GM23338 (cell line): ENCODE results near the gene PEX19. TPM values are rescaled to one million over a fixed set of nuclear protein-coding genes. Genes with fewer than 3 reads are reported as not detected.

Experiments
- ATAC-seq: fragments of 200-7000 bp; cut with Tn5 transposase; 3 replicates; pipeline ENCODE4 v1.9.1; 2020
- DNase-seq: peaks from one replicate; pipeline ENCODE4 v3.0.0-alpha.2; 2015; ENCODE audit warnings: low spot score
- H2AFZ ChIP-seq: fragments of 200-600 bp; sonication (generic); 2 replicates; pipeline ENCODE4 v1.8.0; 2016; ENCODE audit warnings: antibody characterized with exemption, mild to moderate bottlenecking, moderate library complexity
- H3F3A ChIP-seq: fragments of 200-600 bp; sonication (generic); replicated peaks from 2 replicates; pipeline ENCODE4 v1.8.0; 2017; ENCODE audit warnings: antibody characterized with exemption, mixed run types, low read depth
- H3K27ac ChIP-seq: fragments of 200-600 bp; sonication (generic); 2 replicates; pipeline ENCODE4 v1.6.1; 2016; ENCODE audit warnings: low read depth
- H3K27me3 ChIP-seq: fragments of 200-600 bp; sonication (generic); 2 replicates; pipeline ENCODE4 v1.8.0; 2016; ENCODE audit warnings: mild to moderate bottlenecking, mixed run types, moderate library complexity; ENCODE audit not compliant: insufficient read depth
- H3K36me3 ChIP-seq: fragments of 200-600 bp; sonication (generic); 2 replicates; pipeline ENCODE4 v1.8.0; 2016; ENCODE audit warnings: mild to moderate bottlenecking; ENCODE audit not compliant: insufficient read depth
- H3K4me1 ChIP-seq: fragments of 200-600 bp; sonication (generic); 2 replicates; pipeline ENCODE4 v1.8.0; 2016; ENCODE audit warnings: mild to moderate bottlenecking, moderate library complexity; ENCODE audit not compliant: insufficient read depth
- H3K4me2 ChIP-seq: fragments of 200-600 bp; sonication (generic); 2 replicates; pipeline ENCODE4 v1.7.1; 2017; ENCODE audit warnings: mixed run types
- H3K4me3 ChIP-seq: fragments of 200-600 bp; sonication (generic); 2 replicates; pipeline ENCODE4 v1.6.1; 2016; ENCODE audit warnings: mixed run types
- H3K79me2 ChIP-seq: fragments of 200-600 bp; sonication (generic); replicated peaks from 2 replicates; pipeline ENCODE4 v1.8.0; 2017; ENCODE audit warnings: mild to moderate bottlenecking; ENCODE audit not compliant: insufficient read depth
- H3K9me2 ChIP-seq: fragments of 200-600 bp; sonication (generic); 2 replicates; pipeline ENCODE4 v1.8.0; 2017; ENCODE audit not compliant: insufficient read depth
- H4K20me1 ChIP-seq: fragments of 200-600 bp; sonication (generic); replicated peaks from 2 replicates; pipeline ENCODE4 v1.8.0; 2017; ENCODE audit warnings: mild to moderate bottlenecking; ENCODE audit not compliant: insufficient read depth
- H3K27ac Mint-ChIP-seq: 2 replicates; pipeline ENCODE4 v1.8.0; 2020; ENCODE audit warnings: inconsistent platforms, mild to moderate bottlenecking, moderate library complexity, mixed read lengths
- H3K27me3 Mint-ChIP-seq: 3 replicates; pipeline ENCODE4 v1.8.0; 2022; ENCODE audit warnings: low read depth, mild to moderate bottlenecking, moderate library complexity, mixed read lengths, inconsistent platforms; ENCODE audit not compliant: insufficient read depth, poor library complexity
- H3K36me3 Mint-ChIP-seq: 3 replicates; pipeline ENCODE4 v1.8.0; 2021; ENCODE audit warnings: low read depth, mild to moderate bottlenecking, inconsistent platforms, moderate library complexity, mixed read lengths
- H3K4me1 Mint-ChIP-seq: 3 replicates; pipeline ENCODE4 v1.8.0; 2020; ENCODE audit warnings: mild to moderate bottlenecking, inconsistent platforms, mixed read lengths
- H3K4me3 Mint-ChIP-seq: 3 replicates; pipeline ENCODE4 v1.8.0; 2021; ENCODE audit warnings: moderate library complexity, mild to moderate bottlenecking, inconsistent platforms, mixed read lengths
- H3K9me3 Mint-ChIP-seq: 3 replicates; pipeline ENCODE4 v1.8.0; 2020; ENCODE audit warnings: moderate library complexity, mild to moderate bottlenecking, inconsistent platforms, mixed read lengths
- CREB1 ChIP-seq: fragments of 250-450 bp; sonication (Bioruptor Pico); IDR thresholded peaks from 2 replicates; pipeline ENCODE4 v1.5.0; 2020; ENCODE audit warnings: low read depth, mild to moderate bottlenecking, moderate library complexity
- CTCF ChIP-seq, 2 experiments: fragments of 200-600 bp in 1 of 2; sonication (generic) in 1 of 2; conservative IDR thresholded peaks; 2 replicates each; pipeline versions ENCODE4 v1.5.1 to v1.6.1; 2016 to 2017; ENCODE audit warnings: antibody characterized with exemption in 2 of 2, low read depth in 2 of 2, mild to moderate bottlenecking in 2 of 2, moderate library complexity in 1 of 2
- ETS1 ChIP-seq: IDR thresholded peaks from 2 replicates; pipeline ENCODE4 v1.6.1; 2016; ENCODE audit warnings: antibody characterized with exemption
- EZH2phosphoT487 ChIP-seq: fragments of 200-600 bp; sonication (generic); IDR thresholded peaks from one replicate; pipeline ENCODE4 v1.8.1; 2018; ENCODE audit warnings: antibody characterized with exemption; ENCODE audit not compliant: unreplicated experiment
- POLR2AphosphoS5 ChIP-seq: IDR thresholded peaks from 2 replicates; pipeline ENCODE4 v1.6.1; 2016; ENCODE audit warnings: antibody characterized with exemption, low read depth
- REST ChIP-seq: IDR thresholded peaks from one replicate; pipeline ENCODE4 v1.6.1; 2018; ENCODE audit warnings: antibody characterized with exemption; ENCODE audit not compliant: unreplicated experiment
- ZNF114 ChIP-seq: fragments of 250-450 bp; sonication (Bioruptor Pico); IDR thresholded peaks from 2 replicates; pipeline ENCODE4 v1.5.0; 2020; ENCODE audit warnings: mild to moderate bottlenecking, moderate library complexity
- ZNF331 ChIP-seq: fragments of 250-450 bp; sonication (Bioruptor Pico); IDR thresholded peaks from 2 replicates; pipeline ENCODE4 v1.5.0; 2020; ENCODE audit warnings: low read depth, mild to moderate bottlenecking, moderate library complexity
- ZNF462 ChIP-seq: fragments of 250-450 bp; sonication (Bioruptor Pico); IDR thresholded peaks from 2 replicates; pipeline ENCODE4 v1.5.0; 2020; ENCODE audit warnings: mild to moderate bottlenecking, moderate library complexity
- polyA plus RNA-seq: library from polyadenylated mRNA; unstranded; fragments of >200 nt; fragmentation: Nextera tagmentation; extraction: Ambion mirVana; gene quantifications from 2 replicates; pipeline ENCODE4 v1.2.1, GENCODE V29; 2016
- total RNA-seq: library from RNA; depleted of rRNA; stranded (reverse); fragments of >200 nt; shearing (Covaris generic); gene quantifications from 2 replicates; pipeline ENCODE4 v1.2.3, GENCODE V29; 2014

The PEX19 gene
- total and polyA plus RNA-seq, 2 experiments from 2014 or later: 21.8 to 56.7 TPM

- TF ChIP-seq ETS1 (no peak), ZNF462 (CRISPR knock-in tag) (no peak), ZNF114 (no peak), CTCF (conservative IDR thresholded peaks at IDR 0.05; ENCODE audit: low read depth in 2 of 2) (no peak)
These were observed 33.9 kb downstream of the PEX19 start (continued) for GRCh38 chr1:160251011-160251410.

- no peak overlapping the region for H2AFZ ChIP-seq
- H3K4me3 ChIP-seq: no peak overlapping the region
- Mint-ChIP-seq H3K27ac (no peak overlapping the region), H3K4me1 (peaks cover 11% of the 10 kb centered on the region; the same call in 2 of the 3 replicates), H3K27me3 (peaks cover 2% of the 10 kb centered on the region), H3K9me3 (no peaks in the 10 kb centered on the region), H3K4me3 (no peak overlapping the region), H3K36me3 (peaks cover 18% of the 10 kb centered on the region)
- peaks cover 37% of the 10 kb centered on the region for H4K20me1 ChIP-seq
- no peaks in the 10 kb centered on the region for H3K9me2 ChIP-seq
- no peak for ATAC-seq
- no peaks in the 10 kb centered on the region for H3F3A ChIP-seq
- peaks cover 97% of the 10 kb centered on the region for H3K79me2 ChIP-seq
- H3K36me3 ChIP-seq: peaks cover 9% of the 10 kb centered on the region
- H3K27me3 ChIP-seq: no peaks in the 10 kb centered on the region
- H3K27ac ChIP-seq: no peak overlapping the region
- DNase-seq: no peak
- no peak overlapping the region for H3K4me2 ChIP-seq
- peaks cover 5% of the 10 kb centered on the region; the same call in 1 of the 2 replicates for H3K4me1 ChIP-seq
- TF ChIP-seq EZH2phosphoT487 (no peak), CREB1 (no peak), POLR2AphosphoS5 (no peak), ETS1 (no peak), REST (no peak), ZNF331 (CRISPR knock-in tag) (no peak)
These were observed 37.9 kb downstream of the PEX19 start for GRCh38 chr1:160247053-160247452.
